CD4-positive, alpha-beta T cell treated with Interleukin-4 for 1 hour (primary cell): ENCODE results near the gene SLAIN1.
A peak's percentile ranks its signal among the peaks of the same experiment; 100 is the strongest.
"Not testable (repeated sequence)": the region's sequence is repeated elsewhere in the genome, so short reads cannot be mapped to it uniquely, and the experiment has no call there.

Experiments used
- DNase-seq, 2 donors: peaks; one replicate each; pipeline ENCODE4 v3.0.0-alpha.2; 2020 to 2022

The SLAIN1 gene

DNA sequence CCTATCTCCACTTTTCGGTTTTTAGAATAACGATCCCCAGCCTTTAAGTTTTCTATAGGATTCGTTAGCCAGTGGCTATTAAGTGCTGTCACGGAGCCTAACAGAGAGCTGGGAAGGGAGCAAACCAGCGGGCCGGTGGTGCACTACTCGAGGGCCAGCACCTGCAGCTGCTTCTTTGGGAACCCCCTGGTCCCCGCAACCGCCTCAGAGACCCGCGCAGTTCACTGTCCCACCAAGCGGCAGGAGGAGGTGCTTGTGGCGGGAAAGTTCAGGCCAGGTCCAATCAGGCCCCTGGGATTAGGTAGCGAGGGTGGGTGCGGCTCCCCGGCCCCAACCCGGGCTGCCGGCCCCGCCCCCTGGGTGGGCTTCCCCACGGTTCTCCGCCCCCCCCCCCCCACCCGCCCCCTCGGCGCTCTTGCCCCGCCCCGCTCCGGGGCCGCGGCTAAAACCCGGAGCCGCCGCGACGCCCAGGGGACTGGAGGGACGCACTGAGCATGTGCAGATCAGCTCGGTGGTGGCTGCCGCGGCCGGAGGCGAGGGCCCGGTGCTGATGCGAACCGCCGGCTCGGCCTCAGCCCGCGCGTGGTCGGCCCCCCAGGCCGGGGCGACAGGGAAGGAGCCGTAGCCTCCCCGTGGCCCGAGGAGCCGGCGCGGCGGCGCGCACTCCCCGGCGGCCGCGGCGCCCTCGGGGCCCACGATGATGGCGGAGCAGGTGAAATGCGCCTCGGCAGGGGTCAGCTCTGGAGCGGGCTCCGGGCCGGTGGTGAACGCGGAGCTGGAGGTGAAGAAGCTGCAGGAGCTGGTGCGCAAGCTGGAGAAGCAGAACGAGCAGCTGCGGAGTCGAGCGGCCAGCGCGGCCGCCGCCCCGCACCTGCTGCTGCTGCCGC is at the start of gene SLAIN1:
TSS of gene SLAIN1 (plus strand) at position 471 of the 887 bp plus-strand sequence. CDS start at position 698, 227 bp downstream.
- DNase-seq = peak; percentile 90 to 92

DNA sequence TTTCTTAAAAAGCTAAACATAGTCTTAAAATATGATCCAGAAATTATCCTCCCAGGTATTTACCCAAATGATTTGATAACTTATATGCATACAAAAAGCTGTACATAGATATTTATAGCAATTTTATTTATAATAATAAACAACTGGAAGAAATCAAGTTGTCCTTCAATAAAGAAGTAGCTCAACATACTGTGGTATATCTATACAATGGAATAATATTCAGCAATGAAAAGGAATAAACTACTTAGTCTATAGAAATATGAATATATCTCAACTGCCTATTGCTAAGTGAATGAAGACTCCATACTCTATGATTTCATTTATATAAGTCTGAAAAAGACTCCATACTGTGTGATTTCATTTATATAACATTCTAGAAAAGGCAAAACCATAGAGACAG is 47.1 kb upstream of the SLAIN1 start:
- DNase-seq = no peak

GRCh38 chr13:77653301-77653700 is 44.2 kb upstream of the SLAIN1 start:
- no peak for DNase-seq

GRCh38 chr13:77660016-77660415 is 37.5 kb upstream of the SLAIN1 start:
- not testable (repeated sequence) for DNase-seq

DNA sequence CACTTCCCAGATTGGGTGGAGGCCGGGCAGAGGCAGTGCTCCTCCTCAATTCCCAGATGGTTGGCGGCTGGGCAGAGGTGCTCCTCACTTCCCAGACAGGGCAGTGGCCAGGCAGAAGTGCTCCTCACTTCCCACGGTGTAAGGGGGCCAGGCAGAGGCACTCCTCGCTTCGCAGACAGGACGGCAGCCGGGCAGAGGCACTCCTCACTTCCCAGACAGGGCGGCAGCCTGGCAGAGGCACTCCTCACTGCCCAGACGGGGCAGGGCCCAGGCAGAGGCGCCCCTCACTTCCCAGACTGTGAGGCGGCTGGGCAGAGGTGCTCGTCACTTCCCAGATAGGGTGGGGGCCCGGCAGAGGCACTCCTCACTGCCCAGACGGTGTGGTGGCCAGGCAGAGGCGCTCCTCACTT is 36.6 kb upstream of the SLAIN1 start:
- no peak for DNase-seq

GRCh38 chr13:77662301-77662700 is 35.2 kb upstream of the SLAIN1 start:
- DNase-seq = not testable (repeated sequence)

DNA sequence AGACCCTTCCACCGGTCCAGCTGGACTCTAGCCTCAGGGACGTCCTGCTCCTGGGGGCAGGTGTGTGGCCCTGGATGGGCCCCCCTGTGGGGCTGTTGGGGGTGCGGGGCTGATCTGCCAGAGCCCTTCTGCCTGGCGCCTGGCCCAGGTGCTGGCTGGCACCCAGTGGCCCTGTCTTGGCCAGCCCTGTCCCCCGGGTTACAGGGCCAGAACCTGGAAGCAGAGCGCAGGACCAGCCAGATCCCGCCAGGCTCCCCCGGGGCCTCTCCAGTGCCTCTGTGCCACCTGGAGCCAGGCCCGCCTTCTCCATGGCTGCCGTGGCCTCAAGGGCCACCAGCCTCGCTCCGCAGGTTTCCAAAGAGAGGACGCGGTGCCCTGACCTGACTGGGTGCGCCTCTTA is 34.7 kb upstream of the SLAIN1 start:
- not testable (repeated sequence) for DNase-seq

DNA sequence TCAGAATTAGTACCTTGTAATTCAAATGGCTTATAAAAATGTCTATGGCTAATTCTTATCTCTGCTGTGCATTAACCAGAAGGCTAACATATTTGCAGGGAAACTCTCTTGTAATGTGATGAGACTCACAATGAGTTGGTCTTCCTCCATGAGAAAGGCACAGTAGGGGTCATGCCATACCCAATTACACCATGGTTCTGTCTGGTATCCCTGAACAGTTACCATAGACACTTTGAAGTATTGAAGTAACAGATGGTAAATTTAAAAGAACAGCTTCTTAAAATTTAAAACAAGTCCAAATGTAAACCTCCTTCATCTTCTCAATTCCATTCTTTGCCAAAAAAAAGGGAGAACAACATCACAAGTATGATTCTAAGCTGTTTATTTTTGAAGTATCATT is 22.6 kb upstream of the SLAIN1 start:
- DNase-seq = no peak

- no peak for DNase-seq
Observed at GRCh38 chr13:77678691-77679235, 18.7 kb upstream of the SLAIN1 start.

DNA sequence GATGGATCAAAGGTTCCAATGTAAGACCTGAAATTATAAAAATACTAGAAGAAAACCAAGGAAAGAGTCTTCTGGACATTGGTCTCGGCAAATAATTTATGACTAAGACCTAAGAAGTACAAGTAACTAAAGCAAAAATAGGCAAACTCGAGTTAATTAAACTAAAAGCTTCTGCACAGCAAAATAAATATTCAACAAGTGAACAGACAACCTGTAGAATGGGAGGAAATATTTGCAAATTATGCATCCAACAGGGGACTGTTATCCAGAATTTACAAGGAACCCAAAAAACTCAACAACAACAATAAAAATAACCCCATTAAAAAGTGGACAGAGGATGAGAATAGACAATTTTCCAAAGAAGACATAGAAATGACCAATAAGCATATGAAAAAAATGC is 9.7 kb upstream of the SLAIN1 start:
- no peak for DNase-seq

DNA sequence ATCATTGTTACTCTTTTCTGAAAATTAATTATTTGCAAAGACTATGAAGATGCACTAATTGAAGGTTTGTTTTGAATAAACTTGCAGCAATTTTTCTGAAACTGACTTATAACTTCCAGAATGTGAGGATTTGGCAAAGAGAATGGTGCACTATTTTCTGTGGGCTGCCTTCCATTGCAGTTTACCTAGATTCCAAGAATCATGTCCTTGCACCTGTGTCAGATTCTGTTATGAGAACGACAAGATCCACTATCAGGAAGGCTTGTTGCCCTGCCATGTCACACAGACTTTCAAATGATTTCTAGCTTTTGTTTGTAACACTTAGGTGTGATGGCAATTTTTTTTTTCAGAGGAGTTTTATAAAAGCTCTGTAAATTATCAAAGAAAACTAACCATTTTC is 5.6 kb upstream of the SLAIN1 start:
- DNase-seq = no peak

DNA sequence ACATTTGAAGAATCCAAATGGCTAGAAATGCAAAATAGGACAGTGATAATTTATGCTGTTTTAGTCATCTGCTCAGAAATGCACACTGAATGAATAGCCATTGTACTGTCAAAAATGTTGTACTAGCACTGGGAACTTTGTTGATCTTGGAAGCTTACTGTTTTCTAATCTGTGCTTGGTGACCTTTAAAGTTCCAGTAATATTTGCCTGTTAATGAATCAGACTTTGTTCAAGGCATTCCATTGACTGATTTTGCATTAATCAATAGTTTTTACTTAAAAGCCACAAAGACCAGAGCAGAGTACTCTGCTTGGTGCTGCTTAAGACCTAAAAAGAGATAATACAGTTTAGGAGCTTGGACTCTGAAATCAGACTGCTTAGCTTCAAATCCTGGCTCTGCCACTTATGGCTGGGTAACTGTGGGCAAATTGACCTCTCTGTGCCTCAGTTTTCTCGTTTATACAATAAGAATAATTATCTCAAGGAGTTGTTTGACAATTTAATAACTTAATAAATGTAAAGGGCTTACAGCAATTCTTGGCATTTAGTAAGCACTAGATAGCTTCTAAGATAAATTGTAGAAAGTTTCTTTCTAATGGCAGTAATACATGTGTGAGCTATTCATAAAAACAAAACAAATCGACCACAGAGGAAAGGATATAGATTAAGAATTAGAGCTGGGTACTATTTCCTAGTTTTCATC is 4.6 kb upstream of the SLAIN1 start:
- no peak for DNase-seq

- no peak for DNase-seq
Observed at GRCh38 chr13:77693449-77693940, 4.0 kb upstream of the SLAIN1 start.

DNA sequence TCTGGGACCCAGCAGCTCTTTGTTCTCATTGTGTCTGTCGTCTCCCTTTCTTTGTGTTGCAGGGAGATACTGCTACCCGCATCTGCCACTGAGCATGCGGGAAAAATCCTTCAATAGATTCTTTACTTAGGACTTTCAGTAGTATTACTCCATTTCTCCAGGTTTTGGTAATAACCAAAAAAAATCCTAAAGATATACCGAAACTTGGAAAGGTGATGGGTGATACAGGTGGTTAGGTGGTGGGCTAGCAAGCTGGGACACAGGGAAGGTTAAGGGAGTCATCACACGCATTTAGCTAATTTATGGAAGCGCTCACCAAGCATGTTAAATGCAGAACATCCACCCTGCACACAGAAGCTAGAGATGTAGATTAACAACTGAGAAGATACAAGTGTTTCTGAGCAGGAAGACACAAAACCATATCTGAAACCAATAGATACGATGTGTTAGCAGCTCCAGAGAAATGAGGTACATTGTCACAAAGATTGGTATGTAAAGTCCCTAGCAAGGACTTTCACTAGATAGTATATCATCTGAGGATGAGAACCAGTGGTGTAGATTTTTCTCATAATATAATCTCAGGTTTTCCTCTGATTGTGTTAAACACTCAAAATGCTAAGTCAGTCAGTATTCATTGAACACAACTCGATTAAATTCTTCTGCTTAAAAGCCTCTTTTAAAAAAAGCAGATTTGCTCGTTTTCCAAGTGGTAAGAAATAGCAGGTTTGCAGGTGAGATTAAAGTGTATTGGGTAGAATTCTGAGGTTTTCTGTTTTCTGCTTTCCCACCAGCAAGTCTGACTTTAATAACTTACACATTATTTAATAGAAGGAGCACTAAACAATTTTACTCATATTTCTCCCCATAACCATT is 1.2 kb upstream of the SLAIN1 start:
- peak in 1 of 2 donors; percentile 61 for DNase-seq

GRCh38 chr13:77696879-77697216 is 639 bp upstream of the SLAIN1 start:
- no peak for DNase-seq

- peak; percentile 39 to 63 for DNase-seq
Observed at GRCh38 chr13:77698201-77699058, 943 bp downstream of the SLAIN1 start.

DNA sequence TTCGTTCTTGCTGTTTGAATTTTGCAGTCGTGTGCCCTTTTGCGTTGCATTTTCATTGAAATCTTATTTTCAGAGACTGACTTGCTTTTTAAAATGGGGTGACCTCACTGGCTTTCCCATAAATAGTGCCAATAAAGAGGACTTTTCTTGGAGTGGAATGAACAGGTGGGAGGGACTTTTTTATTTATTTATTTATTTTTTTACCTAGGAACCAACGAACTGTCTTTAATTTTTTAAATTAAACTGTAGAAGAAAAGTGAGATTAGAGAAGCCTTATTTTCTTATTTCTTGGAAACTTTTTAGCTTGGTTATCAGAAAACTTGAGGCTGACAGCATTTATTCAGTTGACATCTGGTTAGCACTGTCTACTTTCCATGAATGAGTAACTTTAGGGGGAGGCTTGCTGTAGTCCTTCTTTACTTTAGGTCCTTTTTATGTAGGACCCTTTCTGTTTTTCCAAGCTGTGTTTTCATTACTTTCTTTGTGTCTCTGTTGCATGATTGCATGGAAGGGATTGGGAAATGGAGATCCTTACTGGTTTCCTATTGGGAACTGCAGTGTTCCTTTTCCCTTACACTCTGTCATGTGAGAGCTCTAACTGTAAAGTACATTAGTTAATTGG is 1.7 kb downstream of the SLAIN1 start:
- DNase-seq = no peak

- no peak for DNase-seq
Observed at GRCh38 chr13:77701305-77701704, 3.8 kb downstream of the SLAIN1 start.

- no peak for DNase-seq
Observed at GRCh38 chr13:77702366-77702765, 4.9 kb downstream of the SLAIN1 start.

GRCh38 chr13:77703408-77703807 is 5.9 kb downstream of the SLAIN1 start:
- no peak for DNase-seq

- no peak for DNase-seq
Observed at GRCh38 chr13:77714119-77714755, 16.8 kb downstream of the SLAIN1 start.
